T-helper 1 cell (primary cell): ENCODE measurements around the gene BARHL1.

ENCODE experiments used
- DNase-seq, 5 donors: peaks; one replicate each; pipeline ENCODE4 v3.0.0-alpha.2; 2012 to 2020

Gene BARHL1

GRCh38 chr9:132626285-132626684 is 43.9 kb downstream of the BARHL1 start:
- no peak for DNase-seq

GRCh38 chr9:132627106-132627505 is 44.7 kb downstream of the BARHL1 start:
- DNase-seq = no peak

DNA sequence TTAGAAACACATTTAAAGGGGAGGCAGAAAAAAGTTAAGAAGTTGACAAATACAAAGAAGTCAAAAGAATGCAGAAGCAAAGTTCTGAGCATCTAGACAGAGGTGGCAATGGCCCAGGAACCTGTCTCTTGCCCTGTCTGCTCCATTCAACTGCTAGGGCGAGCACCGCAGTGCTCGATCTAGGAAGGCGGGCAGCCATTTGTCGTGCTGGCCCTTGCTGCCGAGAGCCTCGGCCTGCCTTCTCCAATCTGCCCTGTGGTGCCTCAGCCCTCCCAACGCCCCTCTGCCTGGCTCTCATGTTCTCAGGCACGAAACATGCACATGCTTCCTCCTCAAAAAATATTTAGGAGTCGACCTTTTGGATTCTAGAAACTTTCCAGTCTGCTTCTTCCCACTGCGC is 45.2 kb downstream of the BARHL1 start:
- no peak for DNase-seq

DNA sequence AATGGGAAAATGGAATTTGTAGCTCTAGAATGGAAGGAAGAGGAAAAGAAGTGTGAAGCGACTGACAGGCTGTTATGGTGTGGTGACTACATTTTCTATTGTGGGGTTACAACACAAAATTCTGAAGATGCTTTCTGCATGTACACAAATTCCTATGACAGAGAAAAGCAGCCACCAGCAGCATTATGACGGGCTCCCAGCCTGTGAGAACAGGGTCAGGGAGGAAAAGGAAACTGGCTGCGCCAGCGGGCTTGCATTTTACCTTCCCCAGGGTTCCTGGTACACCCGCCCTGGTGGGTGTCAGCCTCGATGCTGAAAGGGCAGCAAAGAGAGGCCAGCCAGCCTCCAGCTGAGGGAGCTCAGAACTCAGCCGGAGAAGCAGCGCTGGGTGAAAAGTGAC is 46.3 kb downstream of the BARHL1 start:
- DNase-seq = no peak

DNA sequence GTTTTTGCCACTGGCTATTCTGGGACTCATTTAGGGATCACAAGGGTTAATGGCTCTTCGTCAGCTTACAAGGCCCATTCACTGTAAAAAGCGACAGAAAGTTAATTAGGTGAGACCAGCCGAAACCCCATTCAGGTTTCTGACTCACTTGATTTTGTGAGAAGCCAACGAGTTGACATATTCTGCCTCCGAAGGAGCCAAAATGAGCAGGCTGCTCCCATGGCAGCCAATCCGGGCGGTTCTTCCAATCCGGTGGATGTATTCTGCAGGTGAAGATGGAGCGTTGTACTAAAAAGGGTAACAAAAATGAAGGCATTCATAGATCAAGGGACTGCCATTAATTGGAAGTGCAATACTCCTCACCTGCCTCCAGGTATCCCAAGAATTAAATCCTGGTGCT is 47.7 kb downstream of the BARHL1 start:
- DNase-seq = no peak

DNA sequence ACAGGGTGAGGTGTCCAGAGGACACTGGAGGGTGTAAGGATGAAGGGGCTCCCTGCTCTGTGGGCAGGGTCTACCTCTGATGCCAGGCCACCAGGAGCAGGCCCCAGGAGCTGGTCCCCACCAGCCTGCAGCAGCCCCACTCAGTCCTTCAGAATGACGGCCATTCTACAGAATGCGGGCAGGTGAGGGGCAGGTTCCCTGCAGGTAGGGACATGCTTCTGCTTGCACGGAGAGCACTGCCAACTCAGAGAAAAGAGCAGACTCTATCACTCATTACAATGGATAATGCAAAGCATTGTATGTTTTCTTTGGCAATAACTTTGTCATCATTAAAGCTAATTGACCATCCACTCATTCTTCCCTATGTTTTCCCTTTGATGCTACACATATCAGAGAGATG is 48.4 kb downstream of the BARHL1 start:
- no peak for DNase-seq

- no peak for DNase-seq
Observed at GRCh38 chr9:132631280-132631679, 48.9 kb downstream of the BARHL1 start.

GRCh38 chr9:132631685-132632084 is 49.3 kb downstream of the BARHL1 start:
- no peak for DNase-seq

GRCh38 chr9:132632413-132633129 is 50.2 kb downstream of the BARHL1 start:
- no peak for DNase-seq

DNA sequence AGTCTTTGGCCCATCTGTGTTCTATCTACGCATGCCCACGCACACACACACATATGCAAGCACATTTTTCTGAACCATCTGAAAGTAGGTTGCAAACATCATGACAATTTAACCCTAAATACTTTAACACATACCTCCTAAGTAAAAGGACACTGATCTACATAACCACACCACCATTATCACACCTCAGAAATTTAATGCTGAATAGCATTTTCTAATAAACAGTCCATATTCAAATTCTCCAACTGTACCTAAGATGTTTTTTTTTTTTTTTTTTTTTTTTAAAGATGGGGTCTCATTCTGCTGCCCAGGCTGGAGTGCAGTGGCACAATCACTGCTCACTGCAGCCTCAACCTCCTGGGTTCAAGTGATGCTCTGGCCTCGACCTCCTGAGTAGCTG is 51.9 kb downstream of the BARHL1 start:
- no peak for DNase-seq

DNA sequence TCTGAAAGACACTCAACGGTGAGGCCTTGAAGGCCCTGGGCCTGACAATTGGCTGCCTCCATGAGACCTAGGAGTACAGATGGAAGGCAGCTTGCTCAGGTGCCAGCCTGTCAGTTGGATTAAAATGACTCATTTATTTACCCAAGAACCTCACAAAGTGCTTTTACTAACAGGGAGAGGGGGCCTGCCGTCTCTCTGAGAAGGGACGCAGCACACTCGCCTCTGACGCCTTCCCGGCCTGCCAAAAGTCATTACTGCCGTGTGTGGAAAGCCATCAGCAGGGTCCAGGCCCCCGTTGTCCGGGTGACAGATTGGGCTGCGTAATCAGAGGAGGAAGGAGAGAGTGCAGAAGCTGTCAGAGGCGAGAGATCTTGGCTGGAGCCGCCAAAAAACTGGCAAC is 54.9 kb downstream of the BARHL1 start:
- DNase-seq = no peak

DNA sequence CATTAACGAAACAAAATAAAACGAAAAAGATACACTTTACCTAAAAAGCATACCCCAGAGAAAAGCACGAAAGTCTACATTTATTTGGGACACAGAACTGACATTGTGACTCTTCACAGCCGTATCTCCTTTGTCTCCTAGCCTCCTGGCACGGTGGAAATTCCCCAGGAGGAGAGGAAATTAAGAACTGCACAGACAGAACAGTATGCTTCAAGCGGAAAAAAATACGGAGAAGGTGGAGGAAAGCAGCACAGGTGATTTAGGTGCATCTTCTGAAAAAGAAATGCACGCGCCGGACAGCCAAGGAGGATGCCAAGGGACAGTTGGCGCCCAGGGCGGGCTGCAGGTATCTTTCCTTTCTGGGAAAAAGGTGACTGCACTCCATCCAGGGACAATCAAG is 55.4 kb downstream of the BARHL1 start:
- DNase-seq = no peak

DNA sequence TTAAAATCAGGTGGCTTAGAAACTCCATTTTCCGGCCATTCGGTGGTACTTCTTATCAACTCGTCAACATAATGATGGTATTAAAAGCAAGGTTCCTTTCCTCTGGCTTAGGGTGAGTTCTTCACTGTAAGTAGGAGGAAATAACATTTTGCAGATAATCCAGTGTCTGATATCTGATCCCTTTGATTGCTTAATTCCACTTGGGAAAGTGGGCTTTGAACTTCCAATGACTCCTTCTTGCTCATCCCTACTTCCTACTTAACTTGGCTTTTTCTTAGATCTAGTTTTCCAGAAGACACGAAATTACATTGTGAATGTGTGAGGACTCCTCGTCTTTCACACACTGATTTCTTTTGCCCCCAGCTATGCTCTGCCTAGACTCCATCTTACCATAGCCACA is 55.8 kb downstream of the BARHL1 start:
- DNase-seq = no peak

GRCh38 chr9:132639322-132639721 is 56.9 kb downstream of the BARHL1 start:
- DNase-seq = no peak
